BE2C (cell line): ENCODE measurements around the gene CDH13.

Source experiments
- DNase-seq: peaks from one replicate; pipeline ENCODE4 v3.0.0-alpha.2; 2020
- H3K27me3 ChIP-seq: fragments of 250-450 bp; sonication (Bioruptor Pico); 2 replicates; pipeline ENCODE4 v1.5.1; 2020; ENCODE audit warnings: mild to moderate bottlenecking
- H3K36me3 ChIP-seq: fragments of 250-450 bp; sonication (Bioruptor Pico); 2 replicates; pipeline ENCODE4 v1.5.1; 2020; ENCODE audit warnings: mild to moderate bottlenecking
- H3K4me1 ChIP-seq: fragments of 250-450 bp; sonication (Bioruptor Pico); 2 replicates; pipeline ENCODE4 v1.5.1; 2020
- H3K4me3 ChIP-seq: 2 replicates; pipeline ENCODE4 v1.5.1; 2011; ENCODE audit warnings: low read depth, low read length
- H3K9me3 ChIP-seq: fragments of 250-450 bp; sonication (Bioruptor Pico); 2 replicates; pipeline ENCODE4 v1.5.1; 2020
- CTCF ChIP-seq: IDR thresholded peaks from 2 replicates; pipeline ENCODE4 v1.5.1; 2012; ENCODE audit warnings: mild to moderate bottlenecking, low read depth, low read length

The CDH13 gene

GRCh38 chr16:82636485-82636884 is 9.7 kb downstream of the CDH13 start:
- H3K4me1 ChIP-seq: no peaks in the 10 kb centered on the region
- no peaks in the 10 kb centered on the region for H3K36me3 ChIP-seq
- no peaks in the 10 kb centered on the region for H3K27me3 ChIP-seq
- H3K4me3 ChIP-seq: no peak overlapping the region
- no peak for DNase-seq
- TF ChIP-seq CTCF: no peak
- peaks cover 2% of the 10 kb centered on the region; the same call in 1 of the 2 replicates for H3K9me3 ChIP-seq

GRCh38 chr16:82636958-82637357 is 10.2 kb downstream of the CDH13 start:
- TF ChIP-seq CTCF: no peak
- no peaks in the 10 kb centered on the region for H3K36me3 ChIP-seq

GRCh38 chr16:82638095-82638798 is 11.5 kb downstream of the CDH13 start:
- Histone ChIP-seq H3K4me3 (no peak overlapping the region), H3K9me3 (no peaks in the 10 kb centered on the region), H3K36me3 (no peaks in the 10 kb centered on the region), H3K4me1 (no peaks in the 10 kb centered on the region), H3K27me3 (no peaks in the 10 kb centered on the region)
- no peak for TF ChIP-seq CTCF
- no peak for DNase-seq

More at GRCh38 chr16:82636958-82637357, 10.2 kb downstream of the CDH13 start:
- Histone ChIP-seq H3K27me3 (no peaks in the 10 kb centered on the region), H3K9me3 (peaks cover 2% of the 10 kb centered on the region; the same call in 1 of the 2 replicates), H3K4me3 (no peak overlapping the region), H3K4me1 (no peaks in the 10 kb centered on the region)
- no peak for DNase-seq

- Histone ChIP-seq H3K4me1 (no peaks in the 10 kb centered on the region), H3K4me3 (no peak overlapping the region), H3K36me3 (no peaks in the 10 kb centered on the region), H3K27me3 (no peaks in the 10 kb centered on the region), H3K9me3 (no peaks in the 10 kb centered on the region)
- no peak for DNase-seq
- no peak for TF ChIP-seq CTCF
These were observed 12.5 kb downstream of the CDH13 start for GRCh38 chr16:82639263-82639662.

- DNase-seq: peak; percentile 41
- H3K4me1 ChIP-seq: no peaks in the 10 kb centered on the region
- no peaks in the 10 kb centered on the region for H3K27me3 ChIP-seq
- TF ChIP-seq CTCF: peak; percentile 53
- no peaks in the 10 kb centered on the region for H3K9me3 ChIP-seq
- no peaks in the 10 kb centered on the region for H3K36me3 ChIP-seq
- H3K4me3 ChIP-seq: no peak overlapping the region
These were observed 13.0 kb downstream of the CDH13 start for GRCh38 chr16:82639666-82640336.
